ENCODE measurements around the gene GSTM2. TPM values are rescaled to one million over a fixed set of nuclear protein-coding genes. Genes with fewer than 3 reads are reported as not detected.

GSTM2 gene
- total RNA-seq, 1 donor = 16.8 TPM

DNA sequence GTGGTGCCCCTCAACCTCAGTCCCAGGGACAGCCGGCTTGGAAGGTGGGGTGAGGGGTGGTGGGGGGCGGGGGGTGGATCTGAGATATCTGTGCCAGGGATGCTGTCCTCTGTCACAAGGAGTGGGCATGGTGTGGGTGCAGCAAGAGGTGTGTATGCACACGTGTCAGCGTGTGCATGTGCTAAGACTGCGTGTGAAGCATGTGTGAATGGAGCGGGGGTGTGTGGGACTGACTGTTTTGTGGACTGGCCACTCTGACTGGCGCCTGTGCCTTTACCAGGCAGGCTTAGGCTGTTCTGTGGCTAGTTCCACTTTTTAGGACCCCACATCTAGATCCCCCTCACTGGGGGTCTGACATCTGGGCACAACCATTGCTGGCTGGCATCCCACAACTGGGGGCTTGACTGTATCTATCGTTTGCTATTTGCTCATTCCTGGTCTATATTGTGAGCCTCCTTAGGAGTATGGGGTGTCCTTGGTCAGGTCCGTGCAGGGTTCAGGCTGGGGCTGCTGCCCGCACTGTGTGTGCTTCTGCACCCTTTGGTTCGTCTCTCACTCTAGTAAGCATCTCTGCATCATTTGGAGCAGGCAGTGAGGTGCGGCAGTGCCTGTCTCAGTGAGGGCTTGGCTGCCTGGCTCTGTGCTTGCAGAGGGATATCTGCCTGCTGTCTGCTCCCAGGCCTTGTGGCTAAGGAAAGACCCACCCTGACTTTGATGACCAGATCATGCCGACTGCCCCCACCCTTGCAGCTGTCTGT, 46.3 kb upstream of the GSTM2 start:
- TF ChIP-seq, protein P1, sequence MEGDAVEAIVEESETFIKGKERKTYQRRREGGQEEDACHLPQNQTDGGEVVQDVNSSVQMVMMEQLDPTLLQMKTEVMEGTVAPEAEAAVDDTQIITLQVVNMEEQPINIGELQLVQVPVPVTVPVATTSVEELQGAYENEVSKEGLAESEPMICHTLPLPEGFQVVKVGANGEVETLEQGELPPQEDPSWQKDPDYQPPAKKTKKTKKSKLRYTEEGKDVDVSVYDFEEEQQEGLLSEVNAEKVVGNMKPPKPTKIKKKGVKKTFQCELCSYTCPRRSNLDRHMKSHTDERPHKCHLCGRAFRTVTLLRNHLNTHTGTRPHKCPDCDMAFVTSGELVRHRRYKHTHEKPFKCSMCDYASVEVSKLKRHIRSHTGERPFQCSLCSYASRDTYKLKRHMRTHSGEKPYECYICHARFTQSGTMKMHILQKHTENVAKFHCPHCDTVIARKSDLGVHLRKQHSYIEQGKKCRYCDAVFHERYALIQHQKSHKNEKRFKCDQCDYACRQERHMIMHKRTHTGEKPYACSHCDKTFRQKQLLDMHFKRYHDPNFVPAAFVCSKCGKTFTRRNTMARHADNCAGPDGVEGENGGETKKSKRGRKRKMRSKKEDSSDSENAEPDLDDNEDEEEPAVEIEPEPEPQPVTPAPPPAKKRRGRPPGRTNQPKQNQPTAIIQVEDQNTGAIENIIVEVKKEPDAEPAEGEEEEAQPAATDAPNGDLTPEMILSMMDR (IDR thresholded peaks at IDR 0.05; ENCODE audit: insufficient read depth, low read depth, low read length) = no peak
- H3K4me3 ChIP-seq (ENCODE audit: low read depth, low read length) = peak overlapping the region; percentile 98
- DNase-seq (ENCODE audit: low read depth) = no peak

GRCh38 chr1:109622137-109622892, 45.5 kb upstream of the GSTM2 start:
- TF ChIP-seq, protein P1 (IDR thresholded peaks at IDR 0.05; ENCODE audit: insufficient read depth, low read depth, low read length) = no peak
- no peak for DNase-seq (ENCODE audit: low read depth)
- peak overlapping the region; percentile 98 for H3K4me3 ChIP-seq (ENCODE audit: low read depth, low read length)

- no peak for DNase-seq (ENCODE audit: low read depth)
- TF ChIP-seq, protein P1 (IDR thresholded peaks at IDR 0.05; ENCODE audit: insufficient read depth, low read depth, low read length) = no peak
- no peak overlapping the region for H3K4me3 ChIP-seq (ENCODE audit: low read depth, low read length)
Measured at GRCh38 chr1:109622895-109623294, 45.0 kb upstream of the GSTM2 start.

- peak; percentile 45 for DNase-seq (ENCODE audit: low read depth)
Measured at GRCh38 chr1:109623601-109624161, 44.2 kb upstream of the GSTM2 start.

DNA sequence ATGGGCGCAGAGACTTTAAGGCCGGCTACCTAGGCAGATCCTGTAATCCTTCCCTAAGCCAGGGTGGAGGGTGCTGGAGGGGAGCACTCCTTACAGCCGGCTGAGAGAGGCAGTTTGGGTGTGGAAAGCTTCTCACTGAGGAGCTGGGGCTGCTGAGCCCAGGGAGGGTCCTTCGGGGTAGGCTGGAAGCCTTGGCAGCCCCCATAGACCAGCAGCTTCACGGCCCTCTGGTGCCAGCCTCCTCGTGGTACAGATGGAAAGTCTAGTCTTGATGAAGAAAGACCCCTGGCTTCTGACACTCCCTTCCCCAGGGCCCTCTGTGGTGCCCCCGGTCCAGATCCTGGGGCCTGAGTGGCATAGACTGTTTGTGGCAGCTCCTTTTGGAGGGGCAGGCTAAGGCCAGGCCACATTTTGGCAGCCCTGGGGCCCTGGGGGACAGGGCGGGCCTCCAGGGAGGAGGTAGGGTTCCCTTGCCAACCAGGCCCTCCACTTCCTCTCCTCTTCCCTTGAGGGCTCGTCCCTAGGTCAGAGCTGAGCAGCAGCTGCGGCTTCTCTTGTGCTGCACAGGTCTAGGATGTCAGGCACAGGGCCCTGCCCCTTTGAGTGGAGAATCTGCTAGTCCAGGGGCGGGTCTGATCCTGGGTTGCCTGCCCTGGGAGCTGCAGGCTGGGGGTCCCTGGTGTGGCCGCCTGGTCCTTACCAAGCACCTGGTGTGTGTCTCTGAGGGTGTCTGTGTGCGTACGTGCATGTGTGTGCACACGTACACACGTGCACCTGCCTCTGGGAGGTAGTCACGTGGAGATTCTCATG, 43.5 kb upstream of the GSTM2 start:
- TF ChIP-seq, protein P1 (IDR thresholded peaks at IDR 0.05; ENCODE audit: insufficient read depth, low read depth, low read length) = no peak
- H3K4me3 ChIP-seq (ENCODE audit: low read depth, low read length) = peak overlapping the region; percentile 46
- DNase-seq (ENCODE audit: low read depth) = peak; percentile 20

More at GRCh38 chr1:109623601-109624161, 44.2 kb upstream of the GSTM2 start:
- H3K4me3 ChIP-seq (ENCODE audit: low read depth, low read length) = peak overlapping the region; percentile 46
- TF ChIP-seq, protein P1 (IDR thresholded peaks at IDR 0.05; ENCODE audit: insufficient read depth, low read depth, low read length) = no peak

- TF ChIP-seq, protein P1 (IDR thresholded peaks at IDR 0.05; ENCODE audit: insufficient read depth, low read depth, low read length) = no peak
- no peak overlapping the region for H3K4me3 ChIP-seq (ENCODE audit: low read depth, low read length)
Measured at GRCh38 chr1:109625176-109625575, 42.7 kb upstream of the GSTM2 start.

More at GRCh38 chr1:109625176-109625575, 42.7 kb upstream of the GSTM2 start:
- no peak for DNase-seq (ENCODE audit: low read depth)

All from fibroblast of villous mesenchyme (primary cell).